H1 (cell line): ENCODE measurements around the gene MPPED1. TPM values are rescaled to one million over a fixed set of nuclear protein-coding genes. Genes with fewer than 3 reads are reported as not detected.

ENCODE experiments used
- CTCF ChIA-PET: fragments of 300-600 bp; sonication (Branson Sonifier 250); formaldehyde crosslinking; loops from one replicate; lab custom pipeline; 2021; ENCODE audit not compliant: partially characterized antibody; lab: Charles Lee
- POLR2A ChIA-PET: fragments of 300-600 bp; sonication (Branson Sonifier 250); formaldehyde crosslinking; loops from one replicate; lab custom pipeline; 2021; ENCODE audit warnings: inconsistent platforms; ENCODE audit not compliant: partially characterized antibody; lab: Charles Lee
- DNase-seq, 2 experiments: peaks; one replicate each; pipeline versions ENCODE4 v3.0.0 to v3.0.0-alpha.2; 2010 to 2022; ENCODE audit warnings: low spot score in 2 of 2, low read depth in 1 of 2, mixed read lengths in 1 of 2
- FAIRE-seq: peaks from 2 replicates; lab custom pipeline; 2011; peaks lifted over from hg19 to GRCh38; lab: Jason Lieb, UNC
- H2AFZ ChIP-seq: 2 replicates; pipeline ENCODE4 v1.8.1; 2012; ENCODE audit warnings: low read length, inconsistent platforms
- H2AK5ac ChIP-seq: 2 replicates; pipeline ENCODE4 v1.6.1; 2013; ENCODE audit warnings: low read depth, low read length
- H2BK120ac ChIP-seq: replicated peaks from 2 replicates; pipeline ENCODE3; 2013; ENCODE audit warnings: low read depth, low read length, inconsistent platforms
- H2BK12ac ChIP-seq: 2 replicates; pipeline ENCODE4 v1.6.1; 2013; ENCODE audit warnings: low read depth, low read length
- H2BK15ac ChIP-seq: 2 replicates; pipeline ENCODE4 v1.6.1; 2013; ENCODE audit warnings: low read length
- H2BK20ac ChIP-seq: 2 replicates; pipeline ENCODE4 v1.6.1; 2013; ENCODE audit warnings: low read length
- H2BK5ac ChIP-seq: 2 replicates; pipeline ENCODE4 v1.6.1; 2013; ENCODE audit warnings: low read depth, low read length
- H3K14ac ChIP-seq: 2 replicates; pipeline ENCODE4 v1.6.1; 2013; ENCODE audit warnings: inconsistent platforms; ENCODE audit not compliant: insufficient read length
- H3K18ac ChIP-seq: 2 replicates; pipeline ENCODE4 v1.6.1; 2013; ENCODE audit warnings: low read length; ENCODE audit errors: extremely low read depth
- H3K23ac ChIP-seq: 2 replicates; pipeline ENCODE4 v1.6.1; 2013; ENCODE audit warnings: inconsistent platforms; ENCODE audit not compliant: insufficient read length
- H3K23me2 ChIP-seq: 2 replicates; pipeline ENCODE4 v1.6.1; 2013; ENCODE audit warnings: low read depth, low read length
- H3K27ac ChIP-seq: 2 replicates; pipeline ENCODE4 v1.6.1; 2011; ENCODE audit warnings: low read depth, low read length, inconsistent platforms
- H3K27me3 ChIP-seq, 4 experiments: replicated peaks in 1 of 4; 1 replicate in 1 of 4; 2 replicates in 3 of 4; pipeline versions ENCODE4 v1.6.1 to v1.8.1; 2011 to 2013; ENCODE audit warnings: low read length in 3 of 4, mild to moderate bottlenecking in 3 of 4, inconsistent platforms in 2 of 4, mixed read lengths in 2 of 4, moderate library complexity in 1 of 4; ENCODE audit not compliant: control insufficient read depth in 3 of 4, insufficient read depth in 3 of 4; ENCODE audit errors: extremely low read depth in 1 of 4
- H3K36me3 ChIP-seq, 4 experiments: 2 replicates each; pipeline versions ENCODE4 v1.6.1 to v1.8.1; 2011 to 2013; ENCODE audit warnings: mild to moderate bottlenecking in 4 of 4, low read length in 3 of 4, moderate library complexity in 2 of 4, control low read depth in 1 of 4, inconsistent platforms in 1 of 4; ENCODE audit not compliant: insufficient read depth in 4 of 4, control insufficient read depth in 2 of 4
- H3K4ac ChIP-seq: replicated peaks from 2 replicates; pipeline ENCODE3; 2013; ENCODE audit warnings: low read length, low read depth, mixed read lengths, inconsistent platforms; ENCODE audit not compliant: insufficient read length
- H3K4me1 ChIP-seq, 4 experiments: replicated peaks in 1 of 4; 1 replicate in 1 of 4; 2 replicates in 3 of 4; pipeline versions ENCODE4 v1.6.1 to v1.8.1; 2011 to 2013; ENCODE audit warnings: low read length in 3 of 4, inconsistent platforms in 2 of 4, mixed read lengths in 1 of 4; ENCODE audit not compliant: insufficient read depth in 4 of 4, control insufficient read depth in 3 of 4
- H3K4me2 ChIP-seq, 2 experiments: 2 replicates each; pipeline versions ENCODE4 v1.6.1 to v1.8.1; 2011 to 2013; ENCODE audit warnings: low read depth in 2 of 2, low read length in 2 of 2, control low read depth in 1 of 2, inconsistent platforms in 1 of 2, mild to moderate bottlenecking in 1 of 2; ENCODE audit not compliant: insufficient read depth in 1 of 2
- H3K4me3 ChIP-seq, 4 experiments: fragments of 200-600, 300-600 bp in 1 of 4; sonication (generic), shearing (Covaris generic), sonication (Bioruptor Twin) in 1 of 4; 2 replicates each; pipeline versions ENCODE4 v1.5.1 to v1.8.1; 2011 to 2016; ENCODE audit warnings: low read length in 4 of 4, low read depth in 3 of 4, control low read depth in 2 of 4, inconsistent platforms in 2 of 4, mild to moderate bottlenecking in 2 of 4, mixed read lengths in 1 of 4, moderate library complexity in 1 of 4; ENCODE audit not compliant: insufficient read depth in 2 of 4; ENCODE audit errors: extremely low read depth in 1 of 4
- H3K56ac ChIP-seq: replicated peaks from 2 replicates; pipeline ENCODE3; 2013; ENCODE audit warnings: low read depth, mild to moderate bottlenecking, mixed read lengths, low read length, inconsistent platforms; ENCODE audit not compliant: insufficient read length
- H3K79me1 ChIP-seq: 2 replicates; pipeline ENCODE4 v1.6.1; 2013; ENCODE audit warnings: low read depth, low read length, control low read depth
- H3K79me2 ChIP-seq, 2 experiments: 2 replicates each; pipeline versions ENCODE4 v1.6.1 to v1.8.1; 2012 to 2013; ENCODE audit warnings: low read length in 2 of 2, mild to moderate bottlenecking in 2 of 2, inconsistent platforms in 1 of 2; ENCODE audit not compliant: insufficient read depth in 2 of 2, control insufficient read depth in 1 of 2
- H3K9ac ChIP-seq, 4 experiments: replicated peaks in 1 of 4; 1 replicate in 1 of 4; 2 replicates in 3 of 4; pipeline versions ENCODE4 v1.6.1 to v1.8.1; 2011 to 2013; ENCODE audit warnings: low read depth in 3 of 4, low read length in 3 of 4, control low read depth in 2 of 4, mild to moderate bottlenecking in 2 of 4, moderate library complexity in 2 of 4, inconsistent platforms in 1 of 4; ENCODE audit errors: extremely low read depth in 1 of 4
- H3K9me3 ChIP-seq, 2 experiments: 2 replicates each; pipeline versions ENCODE4 v1.6.1 to v1.8.1; 2012 to 2013; ENCODE audit warnings: mild to moderate bottlenecking in 2 of 2, moderate library complexity in 2 of 2, control low read depth in 1 of 2, inconsistent platforms in 1 of 2, low read depth in 1 of 2, low read length in 1 of 2, mixed read lengths in 1 of 2; ENCODE audit not compliant: insufficient read depth in 2 of 2
- H4K20me1 ChIP-seq, 2 experiments: replicated peaks in 1 of 2; 2 replicates each; pipeline versions ENCODE3 to v1.8.1; 2011 to 2013; ENCODE audit warnings: inconsistent platforms in 2 of 2, low read length in 2 of 2, mild to moderate bottlenecking in 1 of 2; ENCODE audit not compliant: insufficient read depth in 2 of 2, control insufficient read depth in 1 of 2
- H4K5ac ChIP-seq: 2 replicates; pipeline ENCODE4 v1.6.1; 2013; ENCODE audit warnings: low read length, low read depth, mixed read lengths, inconsistent platforms; ENCODE audit not compliant: insufficient read length
- H4K8ac ChIP-seq: 2 replicates; pipeline ENCODE4 v1.8.0; 2013; ENCODE audit warnings: mild to moderate bottlenecking, moderate library complexity, low read length, inconsistent platforms; ENCODE audit not compliant: insufficient read depth; ENCODE audit errors: extremely low read depth
- H4K91ac ChIP-seq: replicated peaks from 2 replicates; pipeline ENCODE3; 2013; ENCODE audit warnings: low read length, mixed read lengths, inconsistent platforms; ENCODE audit not compliant: insufficient read length
- CBX5 ChIP-seq: fragments of 300-800, 300-1000 bp; sonication (generic); IDR thresholded peaks from 2 replicates; pipeline ENCODE4 v1.7.1; 2016; ENCODE audit warnings: antibody characterized with exemption, low read length, low read depth
- CEBPB ChIP-seq: IDR thresholded peaks from 2 replicates; pipeline ENCODE4 v1.6.1; 2012; ENCODE audit warnings: low read depth, low read length
- EP300 ChIP-seq, 2 experiments: IDR thresholded peaks; 1 replicate in 1 of 2; 2 replicates in 1 of 2; pipeline ENCODE4 v1.6.1; 2011 to 2012; ENCODE audit warnings: low read depth in 2 of 2, low read length in 2 of 2, mild to moderate bottlenecking in 2 of 2, borderline replicate concordance in 1 of 2, inconsistent platforms in 1 of 2, moderate library complexity in 1 of 2
- FOSL1 ChIP-seq: IDR thresholded peaks from 2 replicates; pipeline ENCODE4 v1.6.1; 2011; ENCODE audit warnings: mild to moderate bottlenecking, low read depth, low read length, moderate library complexity; ENCODE audit not compliant: insufficient read depth
- NANOG ChIP-seq: IDR thresholded peaks from 2 replicates; pipeline ENCODE4 v1.6.1; 2011; ENCODE audit warnings: low read length, low read depth, mild to moderate bottlenecking, inconsistent platforms; ENCODE audit not compliant: insufficient read depth, poor library complexity, severe bottlenecking
- SP4 ChIP-seq: IDR thresholded peaks from 2 replicates; pipeline ENCODE4 v1.6.1; 2012; ENCODE audit warnings: low read length, inconsistent platforms
- ZNF274 ChIP-seq: IDR thresholded peaks from 2 replicates; pipeline ENCODE4 v1.7.0; 2012; ENCODE audit warnings: low read length, borderline replicate concordance; ENCODE audit errors: extremely low read depth
- WGBS, 2 experiments: shearing (Covaris generic) in 1 of 2; methylation state at CpG; one replicate each; pipeline versions ENCODE4 v1.1.6 to v1.1.7; 2013 to 2015; ENCODE audit warnings: low lambda C conversion rate in 2 of 2, mixed read lengths in 2 of 2, inconsistent platforms in 1 of 2, low coverage in 1 of 2, missing lambda C conversion rate in 1 of 2; ENCODE audit not compliant: insufficient replicate concordance in 2 of 2, insufficient coverage in 1 of 2, insufficient read length in 1 of 2; ENCODE audit errors: extremely low coverage in 1 of 2, missing lambda C conversion rate in 1 of 2; 5-methylcytosine and 5-hydroxymethylcytosine counted together
- polyA plus RNA-seq, 7 experiments: library from polyadenylated mRNA; depleted of rRNA in 3 of 7; stranded (reverse) in 5 of 7; unstranded in 2 of 7; fragments of >200 nt in 5 of 7; fragments of 200-250 nt in 2 of 7; gene quantifications; 1 replicate in 5 of 7; 2 replicates in 1 of 7; 4 replicates in 1 of 7; pipeline versions ENCODE4 v1.2.1 to v1.2.3, GENCODE V29; 2011 to 2013; ENCODE audit warnings: missing spikeins in 2 of 7, mixed read lengths in 2 of 7
- total RNA-seq: library from RNA; stranded (reverse); fragmentation: NEBNext Ultra II Directional; extraction: Animal tissue kit (Norgen Biotek cat#: 25700); gene quantifications from 2 replicates; pipeline ENCODE4 v1.2.1, GENCODE V29; 2021
- TF ChIP-seq, protein P1 (sequence below): IDR thresholded peaks from 2 replicates; pipeline ENCODE4 v1.6.1; 2011; ENCODE audit warnings: low read length, improper control_type of control experiment
- TF ChIP-seq, protein P2 (sequence below): IDR thresholded peaks from 2 replicates; pipeline ENCODE4 v1.6.1; 2012; ENCODE audit warnings: low read length, inconsistent platforms

The MPPED1 gene
- total and polyA plus RNA-seq, 2 of the 8 experiments (the other 6 are each of a cell fraction or from before 2014, with no cell fraction given): 0.29 to 0.37 TPM

DNA sequence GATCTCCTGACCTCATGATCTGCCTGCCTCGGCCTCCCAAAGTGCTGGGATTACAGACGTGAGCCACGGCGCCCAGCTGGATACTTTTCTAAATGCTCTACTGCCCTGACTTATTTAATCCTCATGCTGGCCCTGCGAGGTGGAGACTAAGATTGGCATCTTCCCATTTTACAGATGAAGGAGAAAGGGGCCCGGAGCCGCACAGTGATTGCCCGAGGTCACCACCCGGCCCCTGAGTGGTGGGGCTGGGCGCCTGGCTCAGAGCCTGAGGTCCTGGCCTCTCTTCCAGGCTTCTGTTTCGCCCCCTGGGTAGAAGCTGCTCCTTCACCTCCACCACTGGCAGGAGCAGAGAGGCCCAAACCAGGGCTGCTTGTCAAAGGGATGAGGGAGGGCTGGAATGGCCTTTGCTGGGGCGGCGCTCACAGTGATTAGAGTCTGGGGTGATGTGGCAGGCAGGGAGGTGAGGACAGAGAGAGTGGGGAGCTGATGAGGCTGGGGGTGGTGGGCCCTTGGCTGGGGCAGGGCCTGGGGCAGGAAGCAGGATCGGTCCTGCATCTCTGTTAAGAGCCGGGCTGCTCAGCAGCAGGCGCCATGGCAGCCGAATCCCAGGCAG lies 15.4 kb upstream of the MPPED1 start:
- no peak overlapping the region for H3K4me2 ChIP-seq
- ChIA-PET CTCF (interaction anchor here (0.7 to 1.1 kb wide), 3 partner anchors 8 to 126 kb away, joined by 3 read pairs; no protein-coding TSS in a partner anchor), POLR2A (no interaction called here)
- no peaks in the 10 kb centered on the region; a peak in 1 of 7 replicates for H3K27me3 ChIP-seq
- no peak overlapping the region for H3K56ac ChIP-seq
- no peaks in the 10 kb centered on the region for H3K36me3 ChIP-seq
- H3K4me3 ChIP-seq: no peak overlapping the region
- no peak for DNase-seq
- no peak overlapping the region for H2BK15ac ChIP-seq
- no peak overlapping the region for H4K5ac ChIP-seq
- no peaks in the 10 kb centered on the region for H3K9me3 ChIP-seq
- H3K27ac ChIP-seq: no peak overlapping the region
- no peak overlapping the region for H3K4ac ChIP-seq
- H2BK5ac ChIP-seq: no peak overlapping the region
- H3K14ac ChIP-seq: no peak overlapping the region
- H2BK120ac ChIP-seq: no peak overlapping the region
- FAIRE-seq: no peak
- H3K18ac ChIP-seq: no peak overlapping the region; the same call in 1 of the 2 replicates
- H3K4me1 ChIP-seq: peaks cover 0 to 3% (median 0%) of the 10 kb centered on the region in 4 experiments; a peak in 2 of 7 replicates
- H2AK5ac ChIP-seq: no peak overlapping the region
- H3K79me1 ChIP-seq: no peaks in the 10 kb centered on the region
- H2AFZ ChIP-seq: no peak overlapping the region
- no peaks in the 10 kb centered on the region for H3K79me2 ChIP-seq
- no peak overlapping the region for H2BK12ac ChIP-seq
- no peak overlapping the region for H3K23ac ChIP-seq
- 88% methylated on average over 13 of the region's 17 CpGs; no CpG with 5 or more reads in 1 of the 2 experiments for WGBS, 2 experiments
- H4K8ac ChIP-seq: no peak overlapping the region
- no peak overlapping the region for H4K91ac ChIP-seq
- H2BK20ac ChIP-seq: no peak overlapping the region
- no peak overlapping the region for H3K9ac ChIP-seq
- no peaks in the 10 kb centered on the region for H4K20me1 ChIP-seq
- H3K23me2 ChIP-seq: no peaks in the 10 kb centered on the region
- TF ChIP-seq ZNF274: no peak
- TF ChIP-seq, protein P1, sequence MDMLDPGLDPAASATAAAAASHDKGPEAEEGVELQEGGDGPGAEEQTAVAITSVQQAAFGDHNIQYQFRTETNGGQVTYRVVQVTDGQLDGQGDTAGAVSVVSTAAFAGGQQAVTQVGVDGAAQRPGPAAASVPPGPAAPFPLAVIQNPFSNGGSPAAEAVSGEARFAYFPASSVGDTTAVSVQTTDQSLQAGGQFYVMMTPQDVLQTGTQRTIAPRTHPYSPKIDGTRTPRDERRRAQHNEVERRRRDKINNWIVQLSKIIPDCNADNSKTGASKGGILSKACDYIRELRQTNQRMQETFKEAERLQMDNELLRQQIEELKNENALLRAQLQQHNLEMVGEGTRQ: no peak
- no peak for TF ChIP-seq SP4
- no peak for TF ChIP-seq CBX5
- TF ChIP-seq NANOG: no peak
- no peak for TF ChIP-seq EP300 (IDR thresholded peaks at IDR 0.05; ENCODE audit: borderline replicate concordance in 1 of 2, low read depth in 2 of 2, low read length in 2 of 2)
- no peak for TF ChIP-seq CEBPB
- TF ChIP-seq, protein P2, sequence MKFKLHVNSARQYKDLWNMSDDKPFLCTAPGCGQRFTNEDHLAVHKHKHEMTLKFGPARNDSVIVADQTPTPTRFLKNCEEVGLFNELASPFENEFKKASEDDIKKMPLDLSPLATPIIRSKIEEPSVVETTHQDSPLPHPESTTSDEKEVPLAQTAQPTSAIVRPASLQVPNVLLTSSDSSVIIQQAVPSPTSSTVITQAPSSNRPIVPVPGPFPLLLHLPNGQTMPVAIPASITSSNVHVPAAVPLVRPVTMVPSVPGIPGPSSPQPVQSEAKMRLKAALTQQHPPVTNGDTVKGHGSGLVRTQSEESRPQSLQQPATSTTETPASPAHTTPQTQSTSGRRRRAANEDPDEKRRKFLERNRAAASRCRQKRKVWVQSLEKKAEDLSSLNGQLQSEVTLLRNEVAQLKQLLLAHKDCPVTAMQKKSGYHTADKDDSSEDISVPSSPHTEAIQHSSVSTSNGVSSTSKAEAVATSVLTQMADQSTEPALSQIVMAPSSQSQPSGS: no peak
- TF ChIP-seq FOSL1: no peak
